ENCODE results near the gene HOXA9. TPM values are rescaled to one million over a fixed set of nuclear protein-coding genes. Genes with fewer than 3 reads are reported as not detected.

Gene HOXA9
- total RNA-seq, 1 experiment from 2014 or later: 91.0 TPM

DNA sequence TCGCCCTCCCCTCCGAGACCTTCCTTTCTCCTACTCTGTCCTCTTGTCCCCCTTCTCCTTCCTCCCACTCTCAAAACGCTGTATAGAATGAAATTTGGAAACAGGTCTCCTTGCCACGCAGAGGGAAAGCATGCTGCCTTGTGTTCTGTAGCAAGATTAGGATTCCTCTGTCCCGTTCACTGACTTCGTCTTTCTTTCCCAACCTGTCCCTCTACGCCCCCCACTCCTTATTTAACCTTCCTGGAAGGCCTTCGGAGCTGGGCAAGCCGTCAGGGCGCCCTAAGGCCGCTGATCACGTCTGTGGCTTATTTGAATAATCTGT is 1.3 kb downstream of the HOXA9 start:
- peaks cover 0 to 4% of the 10 kb centered on the region in 2 experiments; a peak in 1 of 4 replicates for H3K36me3 ChIP-seq (ENCODE audit: control insufficient read depth in 1 of 2, insufficient read depth in 2 of 2, low read length in 2 of 2)
- peak overlapping the region; percentile 91 for H3K27ac ChIP-seq (ENCODE audit: low read depth, low read length)
- TF ChIP-seq CEBPB (IDR thresholded peaks at IDR 0.05; ENCODE audit: low read depth): no peak
- TF ChIP-seq ELF1 (IDR thresholded peaks at IDR 0.05; ENCODE audit: borderline replicate concordance, low read depth): no peak
- TF ChIP-seq FOSL1 (IDR thresholded peaks at IDR 0.05; ENCODE audit: low read depth): no peak
- no peak for TF ChIP-seq JUND (IDR thresholded peaks at IDR 0.05)
- TF ChIP-seq, protein P1, sequence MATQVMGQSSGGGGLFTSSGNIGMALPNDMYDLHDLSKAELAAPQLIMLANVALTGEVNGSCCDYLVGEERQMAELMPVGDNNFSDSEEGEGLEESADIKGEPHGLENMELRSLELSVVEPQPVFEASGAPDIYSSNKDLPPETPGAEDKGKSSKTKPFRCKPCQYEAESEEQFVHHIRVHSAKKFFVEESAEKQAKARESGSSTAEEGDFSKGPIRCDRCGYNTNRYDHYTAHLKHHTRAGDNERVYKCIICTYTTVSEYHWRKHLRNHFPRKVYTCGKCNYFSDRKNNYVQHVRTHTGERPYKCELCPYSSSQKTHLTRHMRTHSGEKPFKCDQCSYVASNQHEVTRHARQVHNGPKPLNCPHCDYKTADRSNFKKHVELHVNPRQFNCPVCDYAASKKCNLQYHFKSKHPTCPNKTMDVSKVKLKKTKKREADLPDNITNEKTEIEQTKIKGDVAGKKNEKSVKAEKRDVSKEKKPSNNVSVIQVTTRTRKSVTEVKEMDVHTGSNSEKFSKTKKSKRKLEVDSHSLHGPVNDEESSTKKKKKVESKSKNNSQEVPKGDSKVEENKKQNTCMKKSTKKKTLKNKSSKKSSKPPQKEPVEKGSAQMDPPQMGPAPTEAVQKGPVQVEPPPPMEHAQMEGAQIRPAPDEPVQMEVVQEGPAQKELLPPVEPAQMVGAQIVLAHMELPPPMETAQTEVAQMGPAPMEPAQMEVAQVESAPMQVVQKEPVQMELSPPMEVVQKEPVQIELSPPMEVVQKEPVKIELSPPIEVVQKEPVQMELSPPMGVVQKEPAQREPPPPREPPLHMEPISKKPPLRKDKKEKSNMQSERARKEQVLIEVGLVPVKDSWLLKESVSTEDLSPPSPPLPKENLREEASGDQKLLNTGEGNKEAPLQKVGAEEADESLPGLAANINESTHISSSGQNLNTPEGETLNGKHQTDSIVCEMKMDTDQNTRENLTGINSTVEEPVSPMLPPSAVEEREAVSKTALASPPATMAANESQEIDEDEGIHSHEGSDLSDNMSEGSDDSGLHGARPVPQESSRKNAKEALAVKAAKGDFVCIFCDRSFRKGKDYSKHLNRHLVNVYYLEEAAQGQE (IDR thresholded peaks at IDR 0.05; ENCODE audit: low read depth): no peak
- TF ChIP-seq TCF7L2 (IDR thresholded peaks at IDR 0.05; ENCODE audit: borderline replicate concordance, extremely low read depth, insufficient read depth, insufficient read length): no peak
- no peak for TF ChIP-seq ZNF274 (IDR thresholded peaks at IDR 0.05; ENCODE audit: low read depth, low read length)
- no peak for TF ChIP-seq SP1 (IDR thresholded peaks at IDR 0.05; ENCODE audit: low read depth)
- no peak for TF ChIP-seq EZH2 (IDR thresholded peaks at IDR 0.05)
- TF ChIP-seq, protein P2, sequence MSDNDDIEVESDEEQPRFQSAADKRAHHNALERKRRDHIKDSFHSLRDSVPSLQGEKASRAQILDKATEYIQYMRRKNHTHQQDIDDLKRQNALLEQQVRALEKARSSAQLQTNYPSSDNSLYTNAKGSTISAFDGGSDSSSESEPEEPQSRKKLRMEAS (IDR thresholded peaks at IDR 0.05): no peak
- TF ChIP-seq, protein P3, sequence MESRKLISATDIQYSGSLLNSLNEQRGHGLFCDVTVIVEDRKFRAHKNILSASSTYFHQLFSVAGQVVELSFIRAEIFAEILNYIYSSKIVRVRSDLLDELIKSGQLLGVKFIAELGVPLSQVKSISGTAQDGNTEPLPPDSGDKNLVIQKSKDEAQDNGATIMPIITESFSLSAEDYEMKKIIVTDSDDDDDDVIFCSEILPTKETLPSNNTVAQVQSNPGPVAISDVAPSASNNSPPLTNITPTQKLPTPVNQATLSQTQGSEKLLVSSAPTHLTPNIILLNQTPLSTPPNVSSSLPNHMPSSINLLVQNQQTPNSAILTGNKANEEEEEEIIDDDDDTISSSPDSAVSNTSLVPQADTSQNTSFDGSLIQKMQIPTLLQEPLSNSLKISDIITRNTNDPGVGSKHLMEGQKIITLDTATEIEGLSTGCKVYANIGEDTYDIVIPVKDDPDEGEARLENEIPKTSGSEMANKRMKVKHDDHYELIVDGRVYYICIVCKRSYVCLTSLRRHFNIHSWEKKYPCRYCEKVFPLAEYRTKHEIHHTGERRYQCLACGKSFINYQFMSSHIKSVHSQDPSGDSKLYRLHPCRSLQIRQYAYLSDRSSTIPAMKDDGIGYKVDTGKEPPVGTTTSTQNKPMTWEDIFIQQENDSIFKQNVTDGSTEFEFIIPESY (IDR thresholded peaks at IDR 0.05; ENCODE audit: extremely low read depth, insufficient replicate concordance, low read length): no peak
- no peak for TF ChIP-seq EGR1 (IDR thresholded peaks at IDR 0.05; ENCODE audit: low read depth)
- no peak for TF ChIP-seq SRF (IDR thresholded peaks at IDR 0.05; ENCODE audit: low read depth)
- TF ChIP-seq ZFX (IDR thresholded peaks at IDR 0.05): no peak
- H3K4me1 ChIP-seq (ENCODE audit: control insufficient read depth in 1 of 2, insufficient read depth in 2 of 2, low read length in 2 of 2): peaks cover 22 to 76% of the 10 kb centered on the region in 2 experiments
- peaks cover 73% of the 10 kb centered on the region for H3K79me2 ChIP-seq (ENCODE audit: insufficient read depth, low read length)
- H3K4me3 ChIP-seq (replicated peaks in 1 of 2; ENCODE audit: low read depth in 1 of 2, low read length in 2 of 2): peak overlapping the region; percentile 77 to 84
- ATAC-seq: no peak
- no peaks in the 10 kb centered on the region for H3K9me2 ChIP-seq (ENCODE audit: insufficient read depth)
- no peaks in the 10 kb centered on the region for H4K20me1 ChIP-seq (ENCODE audit: insufficient read depth)
- ChIA-PET CTCF (interaction anchor here (1.4 kb wide), 1 partner anchor 13 kb away, joined by 4 read pairs; no protein-coding TSS in a partner anchor), POLR2A (interaction anchor here (1.4 kb wide), 1 partner anchor 14 kb away, joined by 4 read pairs; no protein-coding TSS in a partner anchor), RAD21 (ENCODE audit: low non-redundant PET in 1 of 2, low total read pairs in 2 of 2, uncharacterized antibody in 2 of 2, unreplicated experiment in 2 of 2) (no interaction called here)
- no peaks in the 10 kb centered on the region for H3K27me3 ChIP-seq (ENCODE audit: insufficient read depth, low read length)
- BruUV-seq (replicated peaks): no TSS peak
- H2AFZ ChIP-seq (ENCODE audit: low read depth, low read length, poor library complexity, severe bottlenecking): no peak overlapping the region
- intact Hi-C loops (cut with micrococcal nuclease): loop anchor here (5.0 to 10.0 kb wide), 4 partner anchors 882 to 1597 kb away; partner anchors contain the start of genes CBX3 and HNRNPA2B1
- H3K9me3 ChIP-seq (ENCODE audit: control insufficient read depth in 1 of 2, insufficient read depth in 1 of 2, low read depth in 1 of 2, low read length in 2 of 2): no peaks in the 10 kb centered on the region
- H3K4me2 ChIP-seq (ENCODE audit: low read length): peak overlapping the region; percentile 97
- H3K9ac ChIP-seq (ENCODE audit: low read length): peak overlapping the region; percentile 89
- no peak for DNase-seq (ENCODE audit: low read depth, low spot score)
